H1 (cell line): ENCODE results near the gene OCIAD1. TPM values are rescaled to one million over a fixed set of nuclear protein-coding genes. Genes with fewer than 3 reads are reported as not detected.

Source experiments
- CTCF ChIA-PET: fragments of 300-600 bp; sonication (Branson Sonifier 250); formaldehyde crosslinking; loops from one replicate; lab custom pipeline; 2021; ENCODE audit not compliant: partially characterized antibody; lab: Charles Lee
- POLR2A ChIA-PET: fragments of 300-600 bp; sonication (Branson Sonifier 250); formaldehyde crosslinking; loops from one replicate; lab custom pipeline; 2021; ENCODE audit warnings: inconsistent platforms; ENCODE audit not compliant: partially characterized antibody; lab: Charles Lee
- DNase-seq, 2 experiments: peaks; one replicate each; pipeline versions ENCODE4 v3.0.0 to v3.0.0-alpha.2; 2010 to 2022; ENCODE audit warnings: low spot score in 2 of 2, low read depth in 1 of 2, mixed read lengths in 1 of 2
- FAIRE-seq: peaks from 2 replicates; lab custom pipeline; 2011; peaks lifted over from hg19 to GRCh38; lab: Jason Lieb, UNC
- H2AFZ ChIP-seq: 2 replicates; pipeline ENCODE4 v1.8.1; 2012; ENCODE audit warnings: low read length, inconsistent platforms
- H2AK5ac ChIP-seq: 2 replicates; pipeline ENCODE4 v1.6.1; 2013; ENCODE audit warnings: low read depth, low read length
- H2BK120ac ChIP-seq: replicated peaks from 2 replicates; pipeline ENCODE3; 2013; ENCODE audit warnings: low read depth, low read length, inconsistent platforms
- H2BK12ac ChIP-seq: 2 replicates; pipeline ENCODE4 v1.6.1; 2013; ENCODE audit warnings: low read depth, low read length
- H2BK15ac ChIP-seq: 2 replicates; pipeline ENCODE4 v1.6.1; 2013; ENCODE audit warnings: low read length
- H2BK20ac ChIP-seq: 2 replicates; pipeline ENCODE4 v1.6.1; 2013; ENCODE audit warnings: low read length
- H2BK5ac ChIP-seq: 2 replicates; pipeline ENCODE4 v1.6.1; 2013; ENCODE audit warnings: low read depth, low read length
- H3K14ac ChIP-seq: 2 replicates; pipeline ENCODE4 v1.6.1; 2013; ENCODE audit warnings: inconsistent platforms; ENCODE audit not compliant: insufficient read length
- H3K18ac ChIP-seq: 2 replicates; pipeline ENCODE4 v1.6.1; 2013; ENCODE audit warnings: low read length; ENCODE audit errors: extremely low read depth
- H3K23ac ChIP-seq: 2 replicates; pipeline ENCODE4 v1.6.1; 2013; ENCODE audit warnings: inconsistent platforms; ENCODE audit not compliant: insufficient read length
- H3K23me2 ChIP-seq: 2 replicates; pipeline ENCODE4 v1.6.1; 2013; ENCODE audit warnings: low read depth, low read length
- H3K27ac ChIP-seq: 2 replicates; pipeline ENCODE4 v1.6.1; 2011; ENCODE audit warnings: low read depth, low read length, inconsistent platforms
- H3K27me3 ChIP-seq, 4 experiments: replicated peaks in 1 of 4; 1 replicate in 1 of 4; 2 replicates in 3 of 4; pipeline versions ENCODE4 v1.6.1 to v1.8.1; 2011 to 2013; ENCODE audit warnings: low read length in 3 of 4, mild to moderate bottlenecking in 3 of 4, inconsistent platforms in 2 of 4, mixed read lengths in 2 of 4, moderate library complexity in 1 of 4; ENCODE audit not compliant: control insufficient read depth in 3 of 4, insufficient read depth in 3 of 4; ENCODE audit errors: extremely low read depth in 1 of 4
- H3K36me3 ChIP-seq, 4 experiments: 2 replicates each; pipeline versions ENCODE4 v1.6.1 to v1.8.1; 2011 to 2013; ENCODE audit warnings: mild to moderate bottlenecking in 4 of 4, low read length in 3 of 4, moderate library complexity in 2 of 4, control low read depth in 1 of 4, inconsistent platforms in 1 of 4; ENCODE audit not compliant: insufficient read depth in 4 of 4, control insufficient read depth in 2 of 4
- H3K4ac ChIP-seq: replicated peaks from 2 replicates; pipeline ENCODE3; 2013; ENCODE audit warnings: low read length, low read depth, mixed read lengths, inconsistent platforms; ENCODE audit not compliant: insufficient read length
- H3K4me1 ChIP-seq, 4 experiments: replicated peaks in 1 of 4; 1 replicate in 1 of 4; 2 replicates in 3 of 4; pipeline versions ENCODE4 v1.6.1 to v1.8.1; 2011 to 2013; ENCODE audit warnings: low read length in 3 of 4, inconsistent platforms in 2 of 4, mixed read lengths in 1 of 4; ENCODE audit not compliant: insufficient read depth in 4 of 4, control insufficient read depth in 3 of 4
- H3K4me2 ChIP-seq, 2 experiments: 2 replicates each; pipeline versions ENCODE4 v1.6.1 to v1.8.1; 2011 to 2013; ENCODE audit warnings: low read depth in 2 of 2, low read length in 2 of 2, control low read depth in 1 of 2, inconsistent platforms in 1 of 2, mild to moderate bottlenecking in 1 of 2; ENCODE audit not compliant: insufficient read depth in 1 of 2
- H3K4me3 ChIP-seq, 4 experiments: fragments of 200-600, 300-600 bp in 1 of 4; sonication (generic), shearing (Covaris generic), sonication (Bioruptor Twin) in 1 of 4; 2 replicates each; pipeline versions ENCODE4 v1.5.1 to v1.8.1; 2011 to 2016; ENCODE audit warnings: low read length in 4 of 4, low read depth in 3 of 4, control low read depth in 2 of 4, inconsistent platforms in 2 of 4, mild to moderate bottlenecking in 2 of 4, mixed read lengths in 1 of 4, moderate library complexity in 1 of 4; ENCODE audit not compliant: insufficient read depth in 2 of 4; ENCODE audit errors: extremely low read depth in 1 of 4
- H3K56ac ChIP-seq: replicated peaks from 2 replicates; pipeline ENCODE3; 2013; ENCODE audit warnings: low read depth, mild to moderate bottlenecking, mixed read lengths, low read length, inconsistent platforms; ENCODE audit not compliant: insufficient read length
- H3K79me1 ChIP-seq: 2 replicates; pipeline ENCODE4 v1.6.1; 2013; ENCODE audit warnings: low read depth, low read length, control low read depth
- H3K79me2 ChIP-seq, 2 experiments: 2 replicates each; pipeline versions ENCODE4 v1.6.1 to v1.8.1; 2012 to 2013; ENCODE audit warnings: low read length in 2 of 2, mild to moderate bottlenecking in 2 of 2, inconsistent platforms in 1 of 2; ENCODE audit not compliant: insufficient read depth in 2 of 2, control insufficient read depth in 1 of 2
- H3K9ac ChIP-seq, 4 experiments: replicated peaks in 1 of 4; 1 replicate in 1 of 4; 2 replicates in 3 of 4; pipeline versions ENCODE4 v1.6.1 to v1.8.1; 2011 to 2013; ENCODE audit warnings: low read depth in 3 of 4, low read length in 3 of 4, control low read depth in 2 of 4, mild to moderate bottlenecking in 2 of 4, moderate library complexity in 2 of 4, inconsistent platforms in 1 of 4; ENCODE audit errors: extremely low read depth in 1 of 4
- H3K9me3 ChIP-seq, 2 experiments: 2 replicates each; pipeline versions ENCODE4 v1.6.1 to v1.8.1; 2012 to 2013; ENCODE audit warnings: mild to moderate bottlenecking in 2 of 2, moderate library complexity in 2 of 2, control low read depth in 1 of 2, inconsistent platforms in 1 of 2, low read depth in 1 of 2, low read length in 1 of 2, mixed read lengths in 1 of 2; ENCODE audit not compliant: insufficient read depth in 2 of 2
- H4K20me1 ChIP-seq, 2 experiments: replicated peaks in 1 of 2; 2 replicates each; pipeline versions ENCODE3 to v1.8.1; 2011 to 2013; ENCODE audit warnings: inconsistent platforms in 2 of 2, low read length in 2 of 2, mild to moderate bottlenecking in 1 of 2; ENCODE audit not compliant: insufficient read depth in 2 of 2, control insufficient read depth in 1 of 2
- H4K5ac ChIP-seq: 2 replicates; pipeline ENCODE4 v1.6.1; 2013; ENCODE audit warnings: low read length, low read depth, mixed read lengths, inconsistent platforms; ENCODE audit not compliant: insufficient read length
- H4K8ac ChIP-seq: 2 replicates; pipeline ENCODE4 v1.8.0; 2013; ENCODE audit warnings: mild to moderate bottlenecking, moderate library complexity, low read length, inconsistent platforms; ENCODE audit not compliant: insufficient read depth; ENCODE audit errors: extremely low read depth
- H4K91ac ChIP-seq: replicated peaks from 2 replicates; pipeline ENCODE3; 2013; ENCODE audit warnings: low read length, mixed read lengths, inconsistent platforms; ENCODE audit not compliant: insufficient read length
- WGBS, 2 experiments: shearing (Covaris generic) in 1 of 2; methylation state at CpG; one replicate each; pipeline versions ENCODE4 v1.1.6 to v1.1.7; 2013 to 2015; ENCODE audit warnings: low lambda C conversion rate in 2 of 2, mixed read lengths in 2 of 2, inconsistent platforms in 1 of 2, low coverage in 1 of 2, missing lambda C conversion rate in 1 of 2; ENCODE audit not compliant: insufficient replicate concordance in 2 of 2, insufficient coverage in 1 of 2, insufficient read length in 1 of 2; ENCODE audit errors: extremely low coverage in 1 of 2, missing lambda C conversion rate in 1 of 2; 5-methylcytosine and 5-hydroxymethylcytosine counted together
- polyA plus RNA-seq, 7 experiments: library from polyadenylated mRNA; depleted of rRNA in 3 of 7; stranded (reverse) in 5 of 7; unstranded in 2 of 7; fragments of >200 nt in 5 of 7; fragments of 200-250 nt in 2 of 7; gene quantifications; 1 replicate in 5 of 7; 2 replicates in 1 of 7; 4 replicates in 1 of 7; pipeline versions ENCODE4 v1.2.1 to v1.2.3, GENCODE V29; 2011 to 2013; ENCODE audit warnings: missing spikeins in 2 of 7, mixed read lengths in 2 of 7
- total RNA-seq: library from RNA; stranded (reverse); fragmentation: NEBNext Ultra II Directional; extraction: Animal tissue kit (Norgen Biotek cat#: 25700); gene quantifications from 2 replicates; pipeline ENCODE4 v1.2.1, GENCODE V29; 2021

Gene OCIAD1
- total and polyA plus RNA-seq, 2 of the 8 experiments (the other 6 are each of a cell fraction or from before 2014, with no cell fraction given), result 79.9 to 163 TPM

GRCh38 chr4:48899432-48899749 lies 68.5 kb downstream of the OCIAD1 start:
- no peak overlapping the region for H2BK120ac ChIP-seq
- no peak overlapping the region for H2BK15ac ChIP-seq
- no peak overlapping the region for H4K8ac ChIP-seq
- no peak overlapping the region for H2BK20ac ChIP-seq
- no peak overlapping the region for H3K56ac ChIP-seq
- H2BK12ac ChIP-seq, result no peak overlapping the region
- no peak overlapping the region for H3K18ac ChIP-seq
- no peak overlapping the region for H3K27ac ChIP-seq
- no peaks in the 10 kb centered on the region for H3K23me2 ChIP-seq
- no peak overlapping the region for H4K5ac ChIP-seq
- H3K4me2 ChIP-seq, result no peak overlapping the region
- no peaks in the 10 kb centered on the region for H3K9me3 ChIP-seq
- H3K4me1 ChIP-seq, result no peaks in the 10 kb centered on the region
- POLR2A ChIA-PET, result no interaction called here
- no peak overlapping the region for H2AK5ac ChIP-seq
- no peak for FAIRE-seq
- no peak overlapping the region for H3K14ac ChIP-seq
- CTCF ChIA-PET, result interaction anchor here (0.6 kb wide), 1 partner anchor 46 kb away, joined by 5 read pairs; no protein-coding TSS in a partner anchor
- no peaks in the 10 kb centered on the region; the same call in 1 of the 2 replicates for H3K79me1 ChIP-seq
- H3K79me2 ChIP-seq, result no peaks in the 10 kb centered on the region
- H3K23ac ChIP-seq, result no peak overlapping the region
- H3K36me3 ChIP-seq, result peaks cover 6 to 25% (median 17%) of the 10 kb centered on the region in 4 experiments; a peak in 7 of 8 replicates
- no peak overlapping the region for H3K9ac ChIP-seq
- no peak overlapping the region for H3K4me3 ChIP-seq
- H2AFZ ChIP-seq, result no peak overlapping the region
- no peak overlapping the region for H3K4ac ChIP-seq
- no peaks in the 10 kb centered on the region for H3K27me3 ChIP-seq
- no peak overlapping the region for H2BK5ac ChIP-seq
- H4K91ac ChIP-seq, result no peak overlapping the region
- H4K20me1 ChIP-seq, result peaks cover 0 to 3% of the 10 kb centered on the region in 2 experiments
- DNase-seq, result no peak
- WGBS, 2 experiments, result 80% methylated on average over 1 of the region's 1 CpG; no CpG with 5 or more reads in 1 of the 2 experiments
